ENCODE measurements around the gene FBXL3.

- TF ChIP-seq CTCF (IDR thresholded peaks at IDR 0.05; ENCODE audit: poor library complexity, severe bottlenecking) (no peak), RAD21 (conservative IDR thresholded peaks at IDR 0.05) (no peak), MXI1 (conservative IDR thresholded peaks at IDR 0.05; ENCODE audit: poor library complexity, severe bottlenecking) (no peak), EP300 (conservative IDR thresholded peaks at IDR 0.05; ENCODE audit: poor library complexity, severe bottlenecking) (no peak), EZH2 (IDR thresholded peaks at IDR 0.05; ENCODE audit: borderline replicate concordance, insufficient read depth, low read length, poor library complexity, severe bottlenecking) (no peak)
Observed at GRCh38 chr13:76976490-76976889, 50.5 kb downstream of the FBXL3 start.

Measured in neural cell (in vitro differentiated cells).